HG02840 (cell line): ENCODE measurements around the gene LYPLAL1.
"Not testable (repeated sequence)": the region's sequence is repeated elsewhere in the genome, so short reads cannot be mapped to it uniquely, and the experiment has no call there.

Experiments
- ATAC-seq: cut with Tn5 transposase; IDR thresholded peaks from one replicate; pipeline ENCODE4 v1.9.1; 2021; ENCODE audit warnings: mild to moderate bottlenecking, moderate library complexity, moderate number of reproducible peaks; ENCODE audit not compliant: unreplicated experiment, low FRiP score

Gene LYPLAL1

GRCh38 chr1:219160967-219161366 is 12.7 kb upstream of the LYPLAL1 start:
- ATAC-seq, result no peak

DNA sequence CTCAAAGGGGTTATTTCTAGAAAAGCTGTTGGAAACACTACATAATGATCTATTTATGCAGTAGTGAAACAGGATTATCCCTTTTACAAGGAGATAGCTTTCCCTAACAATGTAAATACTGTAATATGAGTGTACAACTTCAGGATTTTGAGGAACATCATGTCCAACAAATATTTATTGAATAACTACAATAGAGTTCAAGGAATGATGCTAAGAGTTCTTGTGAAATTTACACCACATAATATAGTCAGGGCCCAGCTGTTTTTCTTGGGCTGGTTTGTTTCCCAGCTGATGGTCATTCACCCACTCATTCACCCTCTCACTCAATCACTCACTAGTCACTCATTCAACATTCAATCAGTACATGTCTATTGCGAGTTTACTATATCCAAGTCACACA is 12.3 kb upstream of the LYPLAL1 start:
- ATAC-seq, result no peak

- ATAC-seq, result no peak
Measured at GRCh38 chr1:219163401-219163954, 10.2 kb upstream of the LYPLAL1 start.

- no peak for ATAC-seq
Measured at GRCh38 chr1:219171192-219171935, 2.3 kb upstream of the LYPLAL1 start.

GRCh38 chr1:219172821-219173220 is 857 bp upstream of the LYPLAL1 start:
- no peak for ATAC-seq

- ATAC-seq, result peak; percentile 3
Measured at GRCh38 chr1:219173434-219173757, 282 bp upstream of the LYPLAL1 start.

GRCh38 chr1:219174460-219175211 is 958 bp downstream of the LYPLAL1 start:
- ATAC-seq, result no peak

GRCh38 chr1:219175212-219175564 is 1.5 kb downstream of the LYPLAL1 start:
- ATAC-seq, result no peak

GRCh38 chr1:219176168-219176567 is 2.5 kb downstream of the LYPLAL1 start:
- ATAC-seq, result no peak

DNA sequence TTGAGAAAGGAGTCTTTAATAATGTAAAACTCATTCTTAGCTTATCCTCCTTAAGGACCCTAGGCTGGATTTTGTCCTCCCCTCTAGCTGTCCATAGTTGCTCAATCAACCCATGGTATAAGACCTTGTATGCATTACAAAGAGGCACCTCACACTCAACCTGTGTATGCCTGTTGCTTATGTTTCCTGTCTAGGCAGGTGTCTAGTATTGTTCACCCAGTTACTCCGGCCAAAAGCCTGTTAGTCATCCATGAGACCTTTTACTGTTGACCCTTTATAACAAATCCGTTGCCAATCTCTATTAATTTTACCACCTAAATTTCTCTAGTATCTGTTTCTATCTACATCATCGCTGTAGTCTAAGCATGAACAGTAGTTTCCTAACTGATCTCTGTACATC is 3.7 kb downstream of the LYPLAL1 start:
- no peak for ATAC-seq

GRCh38 chr1:219177940-219178339 is 4.3 kb downstream of the LYPLAL1 start:
- no peak for ATAC-seq

GRCh38 chr1:219179293-219179692 is 5.6 kb downstream of the LYPLAL1 start:
- no peak for ATAC-seq

- no peak for ATAC-seq
Measured at GRCh38 chr1:219184337-219184736, 10.7 kb downstream of the LYPLAL1 start.

DNA sequence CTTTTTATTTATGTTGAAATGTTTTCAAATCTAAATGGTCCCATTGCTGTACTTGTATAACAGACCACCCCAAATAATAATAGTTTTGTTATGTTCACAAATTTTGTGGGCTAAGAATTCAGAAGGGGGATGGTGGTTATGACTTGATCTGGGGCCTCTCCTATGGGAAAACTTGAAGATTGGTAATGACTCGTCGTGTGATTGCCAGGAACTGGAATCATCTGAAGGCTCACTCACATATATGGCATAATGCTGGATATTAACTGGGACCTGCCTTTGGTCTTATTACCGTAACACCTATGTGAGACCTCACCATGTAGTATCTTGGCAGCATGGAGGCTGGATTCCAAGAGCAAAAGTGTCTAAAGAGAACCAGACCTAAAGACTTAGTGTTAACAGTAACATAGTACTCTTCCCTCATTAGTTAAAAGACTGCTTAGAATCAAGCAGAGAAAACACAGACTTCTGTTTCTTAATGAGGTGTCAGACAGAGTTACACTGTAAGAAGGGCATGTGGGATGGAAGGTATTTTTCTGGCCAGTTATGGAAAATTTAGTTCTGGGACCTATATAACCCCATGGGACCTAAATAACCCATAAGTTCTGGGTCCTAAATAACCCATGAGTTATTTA is 11.9 kb downstream of the LYPLAL1 start:
- ATAC-seq, result no peak

DNA sequence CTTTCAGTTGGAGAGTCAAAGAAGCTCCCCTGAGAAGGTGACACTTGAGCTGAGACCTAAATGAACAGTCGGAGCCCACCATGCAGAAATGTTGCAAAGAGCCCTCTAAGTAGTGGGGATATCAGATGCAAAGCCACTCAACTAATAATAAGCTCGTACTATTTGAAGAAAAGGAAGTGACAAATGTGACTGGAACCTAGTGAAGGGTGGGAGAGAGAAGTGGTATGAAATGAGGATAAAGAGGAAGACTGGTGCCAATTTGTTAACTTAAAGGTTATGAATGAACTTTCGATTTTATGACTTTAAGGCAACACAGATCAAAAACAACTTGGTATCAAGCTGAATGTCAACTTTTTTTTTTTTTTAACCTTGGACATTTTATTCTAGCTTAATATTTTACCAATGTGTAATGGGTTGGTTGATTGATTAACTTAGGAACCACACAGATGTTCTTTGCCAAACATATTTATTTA is 14.7 kb downstream of the LYPLAL1 start:
- ATAC-seq, result no peak

DNA sequence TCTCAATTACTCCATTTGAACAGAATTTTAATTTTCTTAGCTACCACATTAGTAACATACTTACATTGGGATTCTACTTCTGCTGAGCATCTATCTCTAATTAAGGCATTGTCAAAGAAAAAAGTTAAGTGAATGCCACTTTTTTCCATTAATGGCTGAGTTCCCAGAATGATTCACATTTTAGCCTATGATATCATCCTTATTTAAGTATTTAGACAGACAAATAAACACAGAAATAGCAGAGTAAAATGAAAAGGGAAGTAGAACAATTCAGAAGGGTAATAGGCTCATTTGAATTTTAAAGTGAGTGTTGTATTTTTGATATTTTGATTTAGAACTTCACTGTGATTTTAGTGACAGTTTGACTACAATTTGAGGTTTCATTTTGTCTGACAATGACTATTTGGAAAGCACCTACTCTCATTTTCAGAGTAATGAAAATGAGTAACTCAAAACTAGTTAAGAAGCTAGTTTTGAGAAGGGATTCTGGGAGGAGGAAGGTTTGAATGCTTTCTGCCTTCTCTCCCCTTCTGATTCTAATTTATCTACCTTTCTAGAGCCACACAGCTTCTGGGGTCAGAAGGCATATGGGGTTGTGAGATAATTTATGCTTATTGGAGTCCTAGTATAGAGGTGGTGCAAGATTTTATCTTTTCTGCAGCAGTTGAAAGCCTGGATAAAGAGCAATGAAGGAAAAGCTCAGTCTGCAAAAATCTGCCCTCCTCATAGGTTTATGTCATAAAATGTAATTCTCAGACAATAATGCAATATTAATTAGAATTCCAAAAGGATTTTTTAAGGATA is 15.5 kb downstream of the LYPLAL1 start:
- peak; percentile 79 for ATAC-seq

DNA sequence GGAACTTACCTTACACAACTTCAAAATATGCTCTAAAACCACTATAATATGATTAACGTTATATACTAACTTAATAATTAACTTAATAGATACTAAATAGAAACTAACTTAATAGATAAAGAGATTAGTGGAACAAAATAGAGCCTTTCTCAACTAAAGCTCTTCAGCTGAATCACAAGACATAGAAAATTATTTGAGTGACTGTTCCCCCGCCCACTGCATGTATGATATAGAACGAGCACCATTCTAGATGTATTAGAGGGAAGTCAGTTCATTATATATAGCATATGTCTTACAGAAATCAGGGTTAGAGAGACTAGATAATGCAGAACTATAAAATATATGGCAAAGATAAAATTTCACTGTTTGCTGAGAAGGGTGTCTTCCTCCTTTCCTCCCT is 16.3 kb downstream of the LYPLAL1 start:
- ATAC-seq, result no peak

DNA sequence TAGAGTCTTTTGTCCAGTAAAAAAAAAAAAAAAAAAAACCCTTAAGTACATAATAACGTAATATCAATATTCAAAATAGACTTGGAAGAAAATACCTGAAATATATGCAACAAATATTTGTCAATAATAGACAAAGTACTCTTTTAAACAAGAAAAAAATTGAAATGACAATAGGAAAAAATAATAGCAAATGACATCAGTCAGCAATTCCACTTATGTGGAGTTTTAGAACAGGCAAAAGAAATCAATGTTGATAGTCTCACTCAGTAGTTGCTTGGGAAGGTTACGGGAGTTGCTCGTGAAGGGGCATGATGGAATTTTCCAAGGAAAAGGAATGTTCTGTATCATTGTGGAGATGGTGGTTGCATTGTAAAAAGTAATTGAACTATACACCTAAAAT is 16.9 kb downstream of the LYPLAL1 start:
- no peak for ATAC-seq

GRCh38 chr1:219195833-219196232 is 22.2 kb downstream of the LYPLAL1 start:
- not testable (repeated sequence) for ATAC-seq

GRCh38 chr1:219201656-219202055 is 28.0 kb downstream of the LYPLAL1 start:
- no peak for ATAC-seq
